Measurements from ENCODE around the gene PGM5.
"Not testable (repeated sequence)": the region's sequence is repeated elsewhere in the genome, so short reads cannot be mapped to it uniquely, and the experiment has no call there.

Gene PGM5

GRCh38 chr9:68383894-68384293, 27.5 kb downstream of the PGM5 start:
- DNase-seq, result not testable (repeated sequence)

GRCh38 chr9:68389558-68389957, 33.1 kb downstream of the PGM5 start:
- DNase-seq, result not testable (repeated sequence)

GRCh38 chr9:68390737-68391136, 34.3 kb downstream of the PGM5 start:
- DNase-seq, result not testable (repeated sequence)

GRCh38 chr9:68396411-68397094, 40.1 kb downstream of the PGM5 start:
- DNase-seq, result not testable (repeated sequence)

DNA sequence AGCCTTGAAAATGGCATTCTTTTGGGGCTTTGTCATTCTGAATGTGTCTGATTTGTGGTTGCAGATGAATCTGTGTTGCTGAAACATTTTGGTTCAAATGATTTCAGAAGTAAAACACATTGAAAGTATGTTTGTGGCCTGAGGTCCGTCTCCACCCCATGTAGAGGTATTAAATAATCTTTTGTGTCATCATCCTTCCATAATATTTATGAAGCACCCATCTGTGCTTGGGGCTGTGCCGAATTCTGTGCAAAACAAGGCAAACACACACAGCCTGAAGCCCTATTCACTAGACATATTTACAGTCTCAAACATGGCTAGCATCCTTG, 40.6 kb downstream of the PGM5 start:
- not testable (repeated sequence) for DNase-seq

DNA sequence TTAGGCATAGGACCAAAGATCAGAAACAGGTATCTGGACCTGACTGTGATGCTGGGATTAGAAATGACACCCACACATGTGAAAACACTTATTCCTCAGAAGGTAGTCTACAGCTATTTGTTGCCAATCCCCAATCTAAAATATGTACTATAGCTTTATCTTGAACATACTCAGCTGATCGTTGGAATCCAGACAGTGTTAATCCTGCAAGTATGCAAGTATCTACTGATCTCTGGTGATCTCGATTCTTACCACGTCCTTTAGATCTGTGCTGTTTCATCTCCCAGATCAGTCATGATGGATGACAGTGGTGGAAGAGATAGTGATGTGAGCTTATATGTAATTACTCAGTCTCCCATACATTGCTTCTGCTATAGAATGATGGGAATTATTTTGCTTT, 41.4 kb downstream of the PGM5 start:
- DNase-seq, result not testable (repeated sequence)

- not testable (repeated sequence) for DNase-seq
These were observed 41.9 kb downstream of the PGM5 start for GRCh38 chr9:68398324-68398723.

- DNase-seq, result not testable (repeated sequence)
These were observed 48.2 kb downstream of the PGM5 start for GRCh38 chr9:68404421-68405185.

- DNase-seq, result not testable (repeated sequence)
These were observed 55.5 kb downstream of the PGM5 start for GRCh38 chr9:68411865-68412264.

DNA sequence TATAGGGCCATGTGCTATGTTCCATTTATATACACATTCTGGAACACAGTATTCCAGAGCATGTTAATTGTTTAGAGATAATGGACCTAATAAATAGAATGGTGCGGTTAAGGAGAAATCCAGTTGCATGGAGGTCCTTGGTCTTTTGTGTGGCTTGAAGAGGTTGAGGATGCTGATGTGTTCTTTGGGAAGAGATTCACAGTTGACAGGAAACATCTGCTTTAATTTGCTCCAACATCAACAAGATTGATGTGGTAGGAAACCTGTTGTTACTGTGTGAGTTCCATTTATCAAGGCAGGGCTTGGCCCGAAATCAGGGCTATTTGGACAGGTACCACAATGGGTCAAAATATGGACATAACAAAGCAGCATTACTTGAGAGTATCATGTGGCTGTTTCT, 56.3 kb downstream of the PGM5 start:
- not testable (repeated sequence) for DNase-seq

GRCh38 chr9:68415065-68415464, 58.7 kb downstream of the PGM5 start:
- DNase-seq, result not testable (repeated sequence)

DNA sequence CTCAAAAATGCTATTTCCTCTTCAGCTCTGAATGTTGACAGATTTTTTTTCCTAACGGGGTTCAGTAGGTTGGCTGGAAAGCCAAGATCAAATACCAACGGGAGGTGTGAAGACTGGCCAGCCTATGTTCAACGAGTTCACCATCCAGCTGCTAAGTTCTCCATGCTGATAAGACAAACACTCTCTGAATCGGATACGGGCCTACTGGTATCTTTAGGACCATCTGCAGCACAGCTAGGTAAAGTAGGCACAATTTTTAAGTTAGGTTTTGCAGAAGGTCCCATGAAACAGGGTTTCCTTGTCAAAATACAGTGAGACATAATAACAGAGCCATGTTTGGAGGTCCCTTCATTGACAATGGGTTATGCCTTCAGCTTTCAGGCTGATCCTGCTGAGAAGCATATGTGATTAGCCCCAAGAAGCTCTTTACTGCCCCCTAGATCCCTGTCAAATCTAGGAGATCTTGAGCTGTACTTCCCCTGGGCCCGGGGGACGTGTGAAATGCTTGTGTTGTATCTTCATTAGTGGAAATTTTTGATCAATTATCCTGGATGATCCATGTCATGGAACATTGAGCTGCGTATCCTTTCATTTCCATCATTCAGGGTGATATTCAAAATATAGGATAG, 60.6 kb downstream of the PGM5 start:
- no peak for DNase-seq

DNA sequence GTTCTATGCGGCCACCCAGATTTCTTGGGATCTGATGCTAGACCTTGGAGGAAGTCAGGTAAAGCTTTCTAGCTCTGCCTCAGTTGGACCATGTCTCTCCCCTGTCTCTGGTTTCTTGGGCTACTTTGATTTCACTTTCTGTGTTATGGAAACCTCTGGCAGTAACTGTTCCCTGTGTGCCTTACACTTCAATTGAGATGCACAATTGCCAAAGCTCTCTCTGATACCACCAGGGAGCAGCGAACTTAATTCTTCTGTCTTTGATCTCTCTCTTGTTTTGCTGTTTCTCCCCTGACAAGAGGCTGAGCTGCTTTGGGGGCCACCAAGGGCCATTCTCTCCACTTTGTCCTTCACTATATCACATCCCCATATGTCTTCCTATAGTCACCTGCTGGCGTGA, 61.4 kb downstream of the PGM5 start:
- DNase-seq, result no peak

GRCh38 chr9:68418259-68418845, 61.9 kb downstream of the PGM5 start:
- DNase-seq, result no peak

DNA sequence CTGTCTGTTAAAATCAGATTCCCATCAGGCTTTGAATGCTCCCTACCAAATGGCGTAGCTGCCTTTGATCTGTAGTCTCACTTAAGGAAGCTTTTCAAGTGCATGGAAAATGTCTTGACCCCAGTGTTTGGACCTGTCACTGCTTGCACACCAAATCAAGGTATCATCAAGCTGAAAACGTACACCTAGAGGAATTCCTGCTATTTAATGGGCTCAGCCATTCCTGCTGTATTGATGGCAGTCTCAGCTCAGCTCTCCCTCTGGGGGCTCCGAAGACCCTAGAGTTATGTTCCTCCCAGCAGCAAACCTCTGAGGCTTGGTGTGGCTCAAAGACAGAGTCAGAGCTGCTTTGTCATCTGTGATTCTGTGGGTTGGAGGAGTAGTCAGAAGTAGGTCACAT, 63.5 kb downstream of the PGM5 start:
- DNase-seq, result no peak

- DNase-seq, result no peak
These were observed 70.3 kb downstream of the PGM5 start for GRCh38 chr9:68426755-68427154.

- DNase-seq, result no peak
These were observed 71.0 kb downstream of the PGM5 start for GRCh38 chr9:68427216-68427977.

GRCh38 chr9:68428481-68428880, 72.1 kb downstream of the PGM5 start:
- DNase-seq, result no peak

- no peak for DNase-seq
These were observed 73.2 kb downstream of the PGM5 start for GRCh38 chr9:68429631-68430030.

DNA sequence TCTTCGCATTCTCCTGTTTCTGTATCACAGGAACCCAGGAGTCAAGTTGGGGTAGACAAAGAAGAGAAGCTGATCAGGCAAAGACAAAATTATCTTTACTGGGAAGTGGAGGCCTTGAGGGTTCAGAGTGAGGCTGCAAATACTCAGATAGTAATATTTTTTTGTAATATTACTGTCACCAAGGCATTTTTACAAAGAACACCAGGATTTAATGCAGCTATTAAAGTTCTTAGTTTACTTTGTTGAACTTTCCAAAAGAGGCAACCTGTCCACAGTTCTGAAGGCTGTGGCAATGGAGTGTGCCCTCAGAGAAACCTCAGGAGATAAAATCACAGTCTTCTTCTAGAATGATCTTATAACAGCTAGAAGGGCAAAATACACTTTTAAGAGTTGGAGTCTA, 74.9 kb downstream of the PGM5 start:
- no peak for DNase-seq

- DNase-seq, result no peak
These were observed 77.2 kb downstream of the PGM5 start for GRCh38 chr9:68433531-68434110.

GRCh38 chr9:68437785-68438184, 81.4 kb downstream of the PGM5 start:
- DNase-seq, result no peak

Data from activated gamma-delta T cell (primary cell).